Adrenal gland (tissue), 5 donors: ENCODE measurements around the gene ECI1.

ENCODE experiments used
- CTCF ChIP-seq, 6 experiments: fragments of 450-650 bp in 4 of 6; fragments of 200-600 bp in 2 of 6; sonication (generic) in 1 of 6; IDR thresholded peaks; 1 replicate in 5 of 6; 2 replicates in 1 of 6; pipeline versions ENCODE4 v1.5.1 to v1.8.0; 2016 to 2021; ENCODE audit warnings: antibody characterized with exemption in 6 of 6, mild to moderate bottlenecking in 2 of 6, moderate library complexity in 1 of 6
- POLR2A ChIP-seq, 2 donors: fragments of 450-650 bp; IDR thresholded peaks; one replicate each; pipeline ENCODE4 v1.6.1; 2017; ENCODE audit warnings: antibody characterized with exemption in 2 of 2, mild to moderate bottlenecking in 2 of 2, moderate library complexity in 1 of 2
- donor health status: DM: no; HTN: no; CAD: no.

GRCh38 chr16:2235234-2235651, 16.1 kb downstream of the ECI1 start:
- TF ChIP-seq CTCF (IDR thresholded peaks at IDR 0.05) (no peak), POLR2A (IDR thresholded peaks at IDR 0.05) (no peak)
